Kidney epithelial cell (primary cell): ENCODE results near the gene MAP3K13. TPM values are rescaled to one million over a fixed set of nuclear protein-coding genes. Genes with fewer than 3 reads are reported as not detected.
"Not testable (repeated sequence)": the region's sequence is repeated elsewhere in the genome, so short reads cannot be mapped to it uniquely, and the experiment has no call there.

Experiments
- DNase-seq: peaks from one replicate; pipeline ENCODE4 v3.0.0-alpha.2; 2010; ENCODE audit warnings: low read depth
- H3K27me3 ChIP-seq: 2 replicates; pipeline ENCODE4 v1.6.0; 2011; ENCODE audit warnings: low read length; ENCODE audit not compliant: control insufficient read depth, insufficient read depth
- H3K36me3 ChIP-seq: 2 replicates; pipeline ENCODE4 v1.5.1; 2011; ENCODE audit warnings: low read length; ENCODE audit not compliant: control insufficient read depth, insufficient read depth
- H3K4me3 ChIP-seq: 2 replicates; pipeline ENCODE4 v1.5.1; 2011; ENCODE audit warnings: low read depth, mild to moderate bottlenecking, control low read depth, low read length
- total RNA-seq: library from RNA; depleted of rRNA; stranded (reverse); fragments of >200 nt; gene quantifications from 2 replicates; pipeline ENCODE4 v1.2.3, GENCODE V29; 2015
- TF ChIP-seq, protein P1 (sequence below): IDR thresholded peaks from 2 replicates; pipeline ENCODE4 v1.5.1; 2011; ENCODE audit warnings: mild to moderate bottlenecking, moderate library complexity, low read length, control low read depth, inconsistent platforms; ENCODE audit not compliant: insufficient read depth, poor library complexity, severe bottlenecking

Gene MAP3K13
- total RNA-seq, 1 donor from 2014 or later = 33.5 TPM

DNA sequence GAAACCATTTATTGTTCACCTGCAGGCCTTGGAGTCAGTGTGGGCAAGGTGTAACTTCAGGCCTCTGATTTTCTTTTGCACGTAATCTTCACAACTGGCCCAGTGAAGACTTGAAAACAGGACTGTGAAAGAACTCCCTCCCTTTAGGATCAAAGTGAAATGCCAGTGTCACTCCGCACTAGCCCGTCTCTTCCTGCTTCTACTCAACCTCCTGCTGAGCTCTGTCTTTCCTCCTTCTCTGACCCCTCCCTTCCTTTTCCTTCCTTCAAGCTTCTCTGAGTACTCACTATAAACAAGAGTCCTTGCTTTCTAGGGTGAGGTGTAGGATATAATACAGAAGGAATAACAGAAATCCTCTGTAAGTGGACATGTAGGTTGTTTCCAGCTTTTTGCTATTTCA is 107.4 kb downstream of the MAP3K13 start:
- no peak overlapping the region for H3K4me3 ChIP-seq
- TF ChIP-seq, protein P1, sequence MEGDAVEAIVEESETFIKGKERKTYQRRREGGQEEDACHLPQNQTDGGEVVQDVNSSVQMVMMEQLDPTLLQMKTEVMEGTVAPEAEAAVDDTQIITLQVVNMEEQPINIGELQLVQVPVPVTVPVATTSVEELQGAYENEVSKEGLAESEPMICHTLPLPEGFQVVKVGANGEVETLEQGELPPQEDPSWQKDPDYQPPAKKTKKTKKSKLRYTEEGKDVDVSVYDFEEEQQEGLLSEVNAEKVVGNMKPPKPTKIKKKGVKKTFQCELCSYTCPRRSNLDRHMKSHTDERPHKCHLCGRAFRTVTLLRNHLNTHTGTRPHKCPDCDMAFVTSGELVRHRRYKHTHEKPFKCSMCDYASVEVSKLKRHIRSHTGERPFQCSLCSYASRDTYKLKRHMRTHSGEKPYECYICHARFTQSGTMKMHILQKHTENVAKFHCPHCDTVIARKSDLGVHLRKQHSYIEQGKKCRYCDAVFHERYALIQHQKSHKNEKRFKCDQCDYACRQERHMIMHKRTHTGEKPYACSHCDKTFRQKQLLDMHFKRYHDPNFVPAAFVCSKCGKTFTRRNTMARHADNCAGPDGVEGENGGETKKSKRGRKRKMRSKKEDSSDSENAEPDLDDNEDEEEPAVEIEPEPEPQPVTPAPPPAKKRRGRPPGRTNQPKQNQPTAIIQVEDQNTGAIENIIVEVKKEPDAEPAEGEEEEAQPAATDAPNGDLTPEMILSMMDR = no peak
- no peaks in the 10 kb centered on the region for H3K27me3 ChIP-seq
- no peak for DNase-seq
- H3K36me3 ChIP-seq = no peaks in the 10 kb centered on the region

DNA sequence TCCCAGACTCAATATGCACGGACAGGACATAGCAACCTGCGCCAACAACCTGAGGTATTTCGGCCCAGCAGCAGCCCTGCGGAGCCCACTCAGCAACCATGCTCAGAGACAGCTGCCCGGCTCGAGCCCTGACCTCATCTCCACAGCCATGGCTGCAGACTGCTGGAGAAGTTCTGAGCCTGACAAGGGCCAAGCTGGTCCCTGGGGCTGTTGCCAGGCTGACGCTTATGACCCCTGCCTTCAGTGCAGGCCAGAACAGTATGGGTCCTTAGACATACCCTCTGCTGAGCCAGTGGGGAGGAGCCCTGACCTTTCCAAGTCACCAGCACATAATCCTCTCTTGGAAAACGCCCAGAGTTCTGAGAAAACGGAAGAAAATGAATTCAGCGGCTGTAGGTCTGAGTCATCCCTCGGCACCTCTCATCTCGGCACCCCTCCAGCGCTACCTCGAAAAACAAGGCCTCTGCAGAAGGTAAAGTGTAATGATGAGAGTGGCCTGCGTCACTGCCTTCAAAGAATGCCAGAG is 110.4 kb downstream of the MAP3K13 start:
- Histone ChIP-seq H3K36me3 (no peaks in the 10 kb centered on the region), H3K4me3 (no peak overlapping the region), H3K27me3 (no peaks in the 10 kb centered on the region)
- TF ChIP-seq, protein P1 = no peak
- DNase-seq = no peak

DNA sequence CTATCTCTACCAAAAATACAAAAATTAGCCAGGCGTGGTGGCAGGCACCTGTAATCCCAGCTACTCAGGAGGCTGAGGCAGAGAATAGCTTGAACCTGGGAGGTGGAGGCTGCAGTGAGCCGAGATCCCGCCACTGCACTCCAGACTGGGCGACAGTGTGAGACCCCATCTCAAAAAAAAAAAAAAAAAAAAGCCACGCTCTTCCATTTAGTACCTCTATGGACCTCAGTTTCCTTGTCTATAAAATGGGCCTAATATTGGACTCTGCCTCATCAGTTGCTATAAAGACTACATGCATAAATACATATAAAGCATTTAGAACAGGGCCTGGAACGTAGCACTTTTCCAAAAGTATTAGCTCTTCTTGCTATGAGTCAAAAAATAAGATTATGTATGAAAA is 112.0 kb downstream of the MAP3K13 start:
- not testable (repeated sequence) for H3K27me3 ChIP-seq, H3K4me3 ChIP-seq, H3K36me3 ChIP-seq, DNase-seq

DNA sequence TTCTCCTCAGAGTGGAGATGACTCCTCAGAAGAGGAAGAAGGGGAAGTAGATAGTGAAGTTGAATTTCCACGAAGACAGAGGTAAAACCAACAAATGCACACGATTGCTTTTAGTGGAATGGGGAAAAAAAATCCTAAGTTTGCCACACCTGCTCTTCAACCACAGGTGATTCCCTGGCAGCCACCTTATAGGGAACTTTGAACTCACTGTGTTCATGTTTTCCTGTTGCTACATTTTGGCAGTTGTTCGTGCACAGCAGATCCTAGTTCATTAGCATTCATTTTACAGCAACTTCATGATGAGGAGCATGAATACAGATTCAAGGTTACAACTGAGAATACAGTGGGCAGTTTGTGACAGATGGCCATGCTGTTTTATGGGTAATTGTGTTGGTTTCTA is 114.4 kb downstream of the MAP3K13 start:
- TF ChIP-seq, protein P1 = no peak
- no peaks in the 10 kb centered on the region for H3K27me3 ChIP-seq
- H3K4me3 ChIP-seq = no peak overlapping the region
- no peaks in the 10 kb centered on the region for H3K36me3 ChIP-seq
- no peak for DNase-seq

DNA sequence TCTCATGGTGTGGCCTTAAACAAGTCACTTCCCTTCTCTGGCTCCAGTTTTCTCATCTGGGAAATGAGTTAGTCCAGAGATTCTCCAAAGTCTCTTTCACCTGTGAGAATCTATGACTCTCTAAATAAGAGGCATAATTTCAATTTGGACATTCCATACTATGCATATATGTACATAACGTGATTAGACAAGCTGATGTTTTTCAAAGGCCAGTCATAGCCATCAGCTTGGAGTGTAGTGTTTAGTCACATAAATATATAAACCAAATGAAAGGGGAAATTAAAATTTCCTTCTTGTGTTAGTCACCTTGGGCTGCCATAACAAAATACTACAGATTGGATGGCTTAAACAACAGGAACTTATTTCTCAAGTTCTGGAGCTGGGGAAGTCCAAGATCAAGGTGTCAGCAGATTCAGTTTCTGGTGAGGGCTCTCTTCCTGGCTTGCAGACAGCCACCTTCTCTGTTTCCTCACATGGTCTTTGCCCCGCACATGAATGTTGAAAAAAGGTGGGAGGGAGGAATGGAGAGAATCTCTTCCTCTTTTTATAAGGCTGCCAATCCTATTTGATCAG is 116.5 kb downstream of the MAP3K13 start:
- Histone ChIP-seq H3K27me3 (no peaks in the 10 kb centered on the region), H3K36me3 (no peaks in the 10 kb centered on the region)
- TF ChIP-seq, protein P1 = no peak

DNA sequence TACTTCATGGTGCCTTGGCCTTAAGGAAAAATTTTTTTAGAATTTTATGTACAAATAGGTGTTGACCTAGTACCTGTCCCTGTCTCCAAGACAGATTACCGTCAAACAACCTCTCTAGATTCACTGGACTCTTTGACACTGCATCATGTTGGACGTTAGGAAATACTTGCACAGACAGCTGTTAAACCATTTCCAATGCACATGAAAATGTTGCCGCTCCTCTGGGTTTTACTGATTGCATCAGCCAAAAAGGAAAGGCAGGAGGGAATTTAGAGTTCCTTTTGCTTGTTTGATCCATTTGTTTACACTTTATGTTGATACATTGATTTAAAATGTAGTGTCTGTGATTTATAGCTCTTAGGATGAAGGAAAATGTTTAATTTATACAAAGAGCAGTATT is 121.4 kb downstream of the MAP3K13 start:
- no peaks in the 10 kb centered on the region for H3K36me3 ChIP-seq
- H3K27me3 ChIP-seq = no peaks in the 10 kb centered on the region
- no peak for DNase-seq
- TF ChIP-seq, protein P1 = no peak
- H3K4me3 ChIP-seq = no peak overlapping the region

More for the DNA sequence above, 116.5 kb downstream of the MAP3K13 start:
- DNase-seq = no peak
- H3K4me3 ChIP-seq = no peak overlapping the region
